HG02642 (cell line): ENCODE results near the gene AQR.
A peak's percentile ranks its signal among the peaks of the same experiment; 100 is the strongest.

Experiments used
- ATAC-seq: cut with Tn5 transposase; IDR thresholded peaks from one replicate; pipeline ENCODE4 v1.9.1; 2021; ENCODE audit warnings: mild to moderate bottlenecking; ENCODE audit not compliant: unreplicated experiment, poor library complexity

Gene AQR

GRCh38 chr15:34969340-34970097 lies at the start of gene AQR:
Gene AQR, minus strand, starts transcription at chr15:34969742. Its CDS starts 129 bp downstream, at chr15:34969613.
- peak; percentile 99 for ATAC-seq

GRCh38 chr15:35014241-35014640 lies 44.7 kb upstream of the AQR start:
- ATAC-seq, result no peak

GRCh38 chr15:35013370-35013769 lies 43.8 kb upstream of the AQR start:
- no peak for ATAC-seq

GRCh38 chr15:35007397-35007796 lies 37.9 kb upstream of the AQR start:
- no peak for ATAC-seq

- ATAC-seq, result no peak
Observed at GRCh38 chr15:35005933-35006332, 36.4 kb upstream of the AQR start.

GRCh38 chr15:35003928-35004327 lies 34.4 kb upstream of the AQR start:
- no peak for ATAC-seq

GRCh38 chr15:35000511-35000910 lies 31.0 kb upstream of the AQR start:
- no peak for ATAC-seq

- no peak for ATAC-seq
Observed at GRCh38 chr15:34999906-35000305, 30.4 kb upstream of the AQR start.

- ATAC-seq, result no peak
Observed at GRCh38 chr15:34994925-34995324, 25.4 kb upstream of the AQR start.

GRCh38 chr15:34993877-34994276 lies 24.3 kb upstream of the AQR start:
- ATAC-seq, result peak; percentile 95

GRCh38 chr15:34993412-34993811 lies 23.9 kb upstream of the AQR start:
- ATAC-seq, result peak; percentile 33

GRCh38 chr15:34988027-34988902 lies 18.7 kb upstream of the AQR start, which contains the start of gene ZNF770:
Gene ZNF770, minus strand, starts transcription at chr15:34988287. Its CDS starts 4,853 bp downstream, at chr15:34983434.
- ATAC-seq, result peak; percentile 86

- no peak for ATAC-seq
Observed at GRCh38 chr15:34987609-34988026, 18.1 kb upstream of the AQR start.

- no peak for ATAC-seq
Observed at GRCh38 chr15:34986771-34987480, 17.4 kb upstream of the AQR start.

GRCh38 chr15:34986326-34986725 lies 16.8 kb upstream of the AQR start:
- no peak for ATAC-seq

GRCh38 chr15:34984889-34985630 lies 15.5 kb upstream of the AQR start:
- no peak for ATAC-seq

- ATAC-seq, result peak; percentile 46
Observed at GRCh38 chr15:34976743-34977142, 7.2 kb upstream of the AQR start.

- ATAC-seq, result no peak
Observed at GRCh38 chr15:34976073-34976472, 6.5 kb upstream of the AQR start.

- ATAC-seq, result no peak
Observed at GRCh38 chr15:34973512-34973911, 4.0 kb upstream of the AQR start.

GRCh38 chr15:34970098-34970643 lies 629 bp upstream of the AQR start:
- ATAC-seq, result peak; percentile 3
